Keratinocyte (primary cell): ENCODE results near the gene NTN5. TPM values are rescaled to one million over a fixed set of nuclear protein-coding genes. Genes with fewer than 3 reads are reported as not detected.

Experiments used
- DNase-seq: peaks from one replicate; pipeline ENCODE4 v3.0.0-alpha.2; 2011; ENCODE audit warnings: low read depth, missing footprints, low spot score
- FAIRE-seq: peaks from 2 replicates; lab custom pipeline; 2011; peaks lifted over from hg19 to GRCh38; lab: Jason Lieb, UNC
- H2AFZ ChIP-seq: 2 replicates; pipeline ENCODE4 v1.6.0; 2012; ENCODE audit warnings: low read length, control low read depth, inconsistent platforms; ENCODE audit not compliant: control insufficient read depth
- H3K27ac ChIP-seq: 2 replicates; pipeline ENCODE4 v1.5.1; 2011; ENCODE audit warnings: low read length; ENCODE audit not compliant: control insufficient read depth, insufficient read depth
- H3K27me3 ChIP-seq: 3 replicates; pipeline ENCODE4 v1.6.0; 2011; ENCODE audit warnings: low read length; ENCODE audit not compliant: control insufficient read depth, insufficient read depth; ENCODE audit errors: extremely low read depth
- H3K36me3 ChIP-seq, 2 experiments: 2 replicates in 1 of 2; 3 replicates in 1 of 2; pipeline ENCODE4 v1.5.1; 2011; ENCODE audit warnings: low read length in 2 of 2, mild to moderate bottlenecking in 1 of 2; ENCODE audit not compliant: control insufficient read depth in 2 of 2, insufficient read depth in 2 of 2; ENCODE audit errors: extremely low read depth in 1 of 2
- H3K4me1 ChIP-seq: 3 replicates; pipeline ENCODE4 v1.5.1; 2011; ENCODE audit warnings: low read length; ENCODE audit not compliant: control insufficient read depth, insufficient read depth; ENCODE audit errors: extremely low read depth
- H3K4me2 ChIP-seq: 3 replicates; pipeline ENCODE4 v1.6.0; 2011; ENCODE audit warnings: low read depth, low read length; ENCODE audit not compliant: control insufficient read depth, insufficient read depth; ENCODE audit errors: extremely low read depth
- H3K4me3 ChIP-seq, 3 experiments: fragments of 200-600 bp in 1 of 3; sonication (generic) in 1 of 3; 2 replicates in 2 of 3; 3 replicates in 1 of 3; pipeline ENCODE4 v1.5.1; 2011 to 2016; ENCODE audit warnings: low read length in 3 of 3, mild to moderate bottlenecking in 3 of 3, control low read depth in 2 of 3, inconsistent platforms in 1 of 3, low read depth in 1 of 3, mixed read lengths in 1 of 3, mixed run types in 1 of 3, moderate library complexity in 1 of 3; ENCODE audit not compliant: control insufficient read depth in 2 of 3, insufficient read depth in 2 of 3; ENCODE audit errors: extremely low read depth in 1 of 3
- H3K79me2 ChIP-seq: 2 replicates; pipeline ENCODE4 v1.6.0; 2012; ENCODE audit warnings: low read length; ENCODE audit not compliant: control insufficient read depth, insufficient read depth
- H3K9ac ChIP-seq: 3 replicates; pipeline ENCODE4 v1.6.0; 2011; ENCODE audit warnings: low read length; ENCODE audit not compliant: control insufficient read depth, insufficient read depth; ENCODE audit errors: extremely low read depth
- H3K9me1 ChIP-seq: 3 replicates; pipeline ENCODE4 v1.6.0; 2011; ENCODE audit warnings: low read length; ENCODE audit not compliant: control insufficient read depth, insufficient read depth; ENCODE audit errors: extremely low read depth
- H3K9me3 ChIP-seq: 2 replicates; pipeline ENCODE4 v1.5.1; 2012; ENCODE audit warnings: low read depth, low read length; ENCODE audit not compliant: control insufficient read depth
- H4K20me1 ChIP-seq: 3 replicates; pipeline ENCODE4 v1.6.0; 2011; ENCODE audit warnings: low read length; ENCODE audit not compliant: control insufficient read depth, insufficient read depth; ENCODE audit errors: extremely low read depth
- EZH2 ChIP-seq: IDR thresholded peaks from one replicate; pipeline ENCODE4 v1.6.1; 2012; ENCODE audit warnings: inconsistent platforms, mild to moderate bottlenecking, low read length, moderate library complexity
- dilution Hi-C: fragments of 300-500 bp; cut with MboI; formaldehyde crosslinking; loops from one replicate; pipeline ENCODE4 v1.7.0; 2020; ENCODE audit warnings: low sequenced_read_pairs; ENCODE audit not compliant: extremely low pct_ligation_motif_present
- polyA plus RNA-seq, 5 experiments: library from polyadenylated mRNA; depleted of rRNA in 3 of 5; stranded (reverse) in 3 of 5; stranded (forward) in 1 of 5; unstranded in 1 of 5; fragments of >200 nt; gene quantifications; 1 replicate in 1 of 5; 2 replicates in 3 of 5; 3 replicates in 1 of 5; pipeline versions ENCODE4 v1.2.1 to v1.2.3, GENCODE V29; 2011 to 2012; ENCODE audit warnings: missing spikeins in 2 of 5, low read depth in 1 of 5, low replicate concordance in 1 of 5
- TF ChIP-seq, protein P1 (sequence below), 3 experiments: IDR thresholded peaks in 1 of 3; conservative IDR thresholded peaks in 1 of 3; optimal IDR thresholded peaks in 1 of 3; 2 replicates in 2 of 3; 3 replicates in 1 of 3; pipeline versions ENCODE3 to v1.5.1; 2011; ENCODE audit warnings: low read length in 3 of 3, mild to moderate bottlenecking in 3 of 3, moderate library complexity in 2 of 3, control low read depth in 1 of 3, inconsistent platforms in 1 of 3; ENCODE audit not compliant: insufficient read depth in 2 of 3; ENCODE audit errors: extremely low read depth in 1 of 3

The NTN5 gene
- polyA plus RNA-seq, 1 donor (not counting 4 experiments of a cell fraction or from before 2014, with no cell fraction given), result 0.07 TPM

DNA sequence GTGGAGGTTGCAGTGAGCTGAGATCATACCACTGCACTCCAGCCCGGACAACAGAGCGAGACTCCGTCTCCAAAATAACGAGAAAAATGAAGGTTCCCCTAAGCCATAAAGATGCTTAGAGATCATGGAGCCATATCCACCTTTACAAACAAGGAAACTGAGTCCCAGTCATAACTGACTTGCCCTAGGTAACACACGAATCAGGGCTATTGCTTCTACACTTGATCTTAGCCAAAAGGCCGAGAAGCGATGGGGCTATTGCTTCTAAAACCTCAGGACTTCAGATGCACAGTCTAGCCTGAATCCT lies 38.8 kb downstream of the NTN5 start:
- H4K20me1 ChIP-seq, result no peaks in the 10 kb centered on the region
- no peaks in the 10 kb centered on the region for H3K9me1 ChIP-seq
- FAIRE-seq (no peak), DNase-seq (no peak)
- H3K79me2 ChIP-seq, result no peaks in the 10 kb centered on the region
- peaks cover 51% of the 10 kb centered on the region for H3K4me1 ChIP-seq
- H2AFZ ChIP-seq, result peak overlapping the region; percentile 78
- H3K4me2 ChIP-seq, result peak overlapping the region; percentile 77
- peak overlapping the region in 2 of 3 experiments; percentile 1 to 13 for H3K4me3 ChIP-seq
- peak overlapping the region; percentile 56 for H3K27ac ChIP-seq
- no peaks in the 10 kb centered on the region for H3K27me3 ChIP-seq
- H3K9ac ChIP-seq, result peak overlapping the region; percentile 48
- H3K9me3 ChIP-seq, result no peaks in the 10 kb centered on the region
- dilution Hi-C loops, result no loop called here
- H3K36me3 ChIP-seq, result no peaks in the 10 kb centered on the region
- TF ChIP-seq, protein P1, sequence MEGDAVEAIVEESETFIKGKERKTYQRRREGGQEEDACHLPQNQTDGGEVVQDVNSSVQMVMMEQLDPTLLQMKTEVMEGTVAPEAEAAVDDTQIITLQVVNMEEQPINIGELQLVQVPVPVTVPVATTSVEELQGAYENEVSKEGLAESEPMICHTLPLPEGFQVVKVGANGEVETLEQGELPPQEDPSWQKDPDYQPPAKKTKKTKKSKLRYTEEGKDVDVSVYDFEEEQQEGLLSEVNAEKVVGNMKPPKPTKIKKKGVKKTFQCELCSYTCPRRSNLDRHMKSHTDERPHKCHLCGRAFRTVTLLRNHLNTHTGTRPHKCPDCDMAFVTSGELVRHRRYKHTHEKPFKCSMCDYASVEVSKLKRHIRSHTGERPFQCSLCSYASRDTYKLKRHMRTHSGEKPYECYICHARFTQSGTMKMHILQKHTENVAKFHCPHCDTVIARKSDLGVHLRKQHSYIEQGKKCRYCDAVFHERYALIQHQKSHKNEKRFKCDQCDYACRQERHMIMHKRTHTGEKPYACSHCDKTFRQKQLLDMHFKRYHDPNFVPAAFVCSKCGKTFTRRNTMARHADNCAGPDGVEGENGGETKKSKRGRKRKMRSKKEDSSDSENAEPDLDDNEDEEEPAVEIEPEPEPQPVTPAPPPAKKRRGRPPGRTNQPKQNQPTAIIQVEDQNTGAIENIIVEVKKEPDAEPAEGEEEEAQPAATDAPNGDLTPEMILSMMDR (optimal IDR thresholded peaks at IDR 0.05 in 1 of 3, IDR thresholded peaks at IDR 0.05 in 1 of 3, conservative IDR thresholded peaks at IDR 0.05 in 1 of 3; ENCODE audit: extremely low read depth in 1 of 3, insufficient read depth in 2 of 3, low read length in 3 of 3), result no peak
- TF ChIP-seq EZH2, result no peak

DNA sequence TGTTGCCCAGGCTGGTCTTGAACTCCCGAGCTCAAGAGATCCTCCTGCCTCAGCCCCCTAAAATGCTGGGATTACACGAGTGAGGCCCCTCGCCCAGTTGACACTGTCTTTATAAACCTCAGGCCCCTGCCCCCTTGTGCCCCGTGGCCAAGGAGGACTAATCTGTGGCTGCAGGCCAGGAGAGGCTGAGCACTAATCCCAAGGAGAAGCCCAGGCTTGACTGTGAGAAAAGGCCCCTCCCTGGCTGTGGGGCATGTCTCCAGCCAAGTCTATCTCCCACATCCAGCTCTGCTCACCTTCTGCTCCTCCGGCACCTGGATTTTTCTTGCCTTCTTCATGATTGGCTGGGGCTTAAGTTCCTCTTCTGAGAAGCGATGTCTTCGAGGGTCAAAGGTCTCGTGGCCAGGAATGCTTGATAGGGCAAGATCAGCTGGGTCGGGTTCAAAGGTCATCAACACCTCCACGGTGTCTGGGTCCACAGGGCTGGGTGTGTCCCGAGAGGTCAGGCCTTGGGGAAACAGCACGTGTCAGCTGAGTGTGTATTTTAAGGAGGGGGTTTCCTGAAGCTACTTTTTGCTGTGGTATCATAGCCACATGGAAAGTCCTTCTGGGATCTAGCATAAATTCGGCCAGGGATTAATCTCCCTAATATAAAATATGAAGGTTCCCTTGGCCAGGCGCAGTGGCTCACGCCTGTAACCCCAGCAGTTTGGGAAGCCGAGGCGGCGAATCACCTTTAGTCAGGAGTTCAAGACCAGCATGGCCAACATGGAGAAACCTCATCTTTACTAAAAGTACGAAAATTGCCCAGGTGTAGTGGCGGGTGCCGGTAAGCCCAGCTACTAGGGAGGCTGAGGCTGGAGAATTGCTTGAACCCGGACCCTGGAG lies 39.4 kb downstream of the NTN5 start:
- H4K20me1 ChIP-seq, result no peaks in the 10 kb centered on the region
- H3K4me2 ChIP-seq, result peak overlapping the region; percentile 77
- H3K36me3 ChIP-seq, result no peaks in the 10 kb centered on the region
- no peaks in the 10 kb centered on the region for H3K79me2 ChIP-seq
- DNase-seq (no peak), FAIRE-seq (peak; percentile 44)
- H3K27me3 ChIP-seq, result no peaks in the 10 kb centered on the region
- no peak overlapping the region for H3K9ac ChIP-seq
- no peak overlapping the region for H3K4me3 ChIP-seq
- dilution Hi-C loops, result no loop called here
- no peak overlapping the region for H2AFZ ChIP-seq
- H3K9me3 ChIP-seq, result no peaks in the 10 kb centered on the region
- H3K4me1 ChIP-seq, result peaks cover 47% of the 10 kb centered on the region
- TF ChIP-seq, protein P1 (optimal IDR thresholded peaks at IDR 0.05 in 1 of 3, IDR thresholded peaks at IDR 0.05 in 1 of 3, conservative IDR thresholded peaks at IDR 0.05 in 1 of 3; ENCODE audit: extremely low read depth in 1 of 3, insufficient read depth in 2 of 3, low read length in 3 of 3), result peak in 1 of 3 experiments; percentile 5
- TF ChIP-seq EZH2, result no peak
- no peaks in the 10 kb centered on the region for H3K9me1 ChIP-seq
- H3K27ac ChIP-seq, result peak overlapping the region; percentile 56
